IPS DF 4.7 (cell line): ENCODE data around the gene FMO2.
"Not testable (repeated sequence)": the region's sequence is repeated elsewhere in the genome, so short reads cannot be mapped to it uniquely, and the experiment has no call there.

Experiments
- DNase-seq: peaks from one replicate; pipeline ENCODE4 v3.0.0-alpha.2; 2013; ENCODE audit warnings: low spot score; ENCODE audit errors: extremely low read depth

FMO2 gene

GRCh38 chr1:171218661-171219060, 33.6 kb downstream of the FMO2 start:
- no peak for DNase-seq

- no peak for DNase-seq
These were observed 34.4 kb downstream of the FMO2 start for GRCh38 chr1:171219346-171220080.

GRCh38 chr1:171220081-171220420, 35.0 kb downstream of the FMO2 start:
- DNase-seq = peak; percentile 66

- DNase-seq = peak; percentile 64
These were observed 35.5 kb downstream of the FMO2 start for GRCh38 chr1:171220581-171221054.

GRCh38 chr1:171221665-171222591, 36.8 kb downstream of the FMO2 start:
- DNase-seq = no peak

- DNase-seq = no peak
These were observed 37.8 kb downstream of the FMO2 start for GRCh38 chr1:171222936-171223335.

- not testable (repeated sequence) for DNase-seq
These were observed 39.2 kb downstream of the FMO2 start for GRCh38 chr1:171224257-171224656.

- DNase-seq = no peak
These were observed 41.8 kb downstream of the FMO2 start for GRCh38 chr1:171226747-171227370.

GRCh38 chr1:171231326-171231725, 46.2 kb downstream of the FMO2 start:
- no peak for DNase-seq

GRCh38 chr1:171233183-171233582, 48.1 kb downstream of the FMO2 start:
- DNase-seq = no peak

GRCh38 chr1:171236231-171236630, 51.1 kb downstream of the FMO2 start:
- DNase-seq = not testable (repeated sequence)

- DNase-seq = no peak
These were observed 58.8 kb downstream of the FMO2 start for GRCh38 chr1:171243878-171244277.

GRCh38 chr1:171245458-171246064, 60.5 kb downstream of the FMO2 start:
- no peak for DNase-seq

GRCh38 chr1:171247501-171247900, 62.4 kb downstream of the FMO2 start:
- no peak for DNase-seq

- DNase-seq = no peak
These were observed 63.2 kb downstream of the FMO2 start, which contains the start of gene FMO1 for GRCh38 chr1:171248302-171248701. Gene FMO1 (plus strand): TSS chr1:171248494. CDS start chr1:171258088, 9,594 bp downstream.

GRCh38 chr1:171248841-171249240, 63.7 kb downstream of the FMO2 start:
- no peak for DNase-seq

GRCh38 chr1:171250263-171250662, 65.2 kb downstream of the FMO2 start:
- no peak for DNase-seq

- DNase-seq = no peak
These were observed 66.2 kb downstream of the FMO2 start for GRCh38 chr1:171251042-171251951.

GRCh38 chr1:171251952-171252300, 66.8 kb downstream of the FMO2 start:
- no peak for DNase-seq

GRCh38 chr1:171252482-171252881, 67.4 kb downstream of the FMO2 start:
- no peak for DNase-seq
